Measurements from ENCODE around the gene WDR77.

DNA sequence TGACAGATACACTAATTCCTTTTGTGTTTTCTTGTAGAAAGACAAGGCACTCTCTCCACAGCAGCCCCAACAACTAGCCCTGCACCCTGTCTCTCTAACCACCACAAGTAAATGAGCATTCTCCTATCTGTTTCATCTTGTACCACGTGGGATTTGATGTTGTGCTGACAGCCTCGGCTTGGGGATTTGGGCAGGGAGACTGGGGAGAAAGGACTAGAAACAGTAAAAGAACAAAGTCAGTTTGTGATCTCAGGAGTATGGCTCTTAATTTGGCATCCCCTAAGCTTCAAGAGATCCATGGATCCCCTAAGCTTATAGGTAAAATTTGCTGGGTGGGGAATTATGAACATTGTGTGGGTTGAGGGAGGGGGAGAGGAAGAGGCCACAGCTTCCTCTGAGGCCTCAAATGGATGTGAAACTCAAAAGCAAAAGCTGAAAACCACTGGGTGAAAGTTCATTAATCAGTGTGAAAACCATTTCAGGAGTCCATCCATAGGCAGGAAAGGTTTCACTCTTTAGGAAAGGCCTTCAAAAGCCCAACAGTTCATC, 27.8 kb upstream of the WDR77 start:
- TF ChIP-seq, protein P1, sequence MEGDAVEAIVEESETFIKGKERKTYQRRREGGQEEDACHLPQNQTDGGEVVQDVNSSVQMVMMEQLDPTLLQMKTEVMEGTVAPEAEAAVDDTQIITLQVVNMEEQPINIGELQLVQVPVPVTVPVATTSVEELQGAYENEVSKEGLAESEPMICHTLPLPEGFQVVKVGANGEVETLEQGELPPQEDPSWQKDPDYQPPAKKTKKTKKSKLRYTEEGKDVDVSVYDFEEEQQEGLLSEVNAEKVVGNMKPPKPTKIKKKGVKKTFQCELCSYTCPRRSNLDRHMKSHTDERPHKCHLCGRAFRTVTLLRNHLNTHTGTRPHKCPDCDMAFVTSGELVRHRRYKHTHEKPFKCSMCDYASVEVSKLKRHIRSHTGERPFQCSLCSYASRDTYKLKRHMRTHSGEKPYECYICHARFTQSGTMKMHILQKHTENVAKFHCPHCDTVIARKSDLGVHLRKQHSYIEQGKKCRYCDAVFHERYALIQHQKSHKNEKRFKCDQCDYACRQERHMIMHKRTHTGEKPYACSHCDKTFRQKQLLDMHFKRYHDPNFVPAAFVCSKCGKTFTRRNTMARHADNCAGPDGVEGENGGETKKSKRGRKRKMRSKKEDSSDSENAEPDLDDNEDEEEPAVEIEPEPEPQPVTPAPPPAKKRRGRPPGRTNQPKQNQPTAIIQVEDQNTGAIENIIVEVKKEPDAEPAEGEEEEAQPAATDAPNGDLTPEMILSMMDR (conservative IDR thresholded peaks at IDR 0.05; ENCODE audit: low read depth, low read length), result no peak
- TF ChIP-seq MAFK (IDR thresholded peaks at IDR 0.05; ENCODE audit: low read depth, low read length) (no peak), POLR2A (IDR thresholded peaks at IDR 0.05; ENCODE audit: low read depth, low read length) (no peak), CEBPB (IDR thresholded peaks at IDR 0.05; ENCODE audit: low read depth, low read length) (no peak), MXI1 (IDR thresholded peaks at IDR 0.05; ENCODE audit: borderline replicate concordance, low read depth, low read length) (no peak), NFE2L2 (IDR thresholded peaks at IDR 0.05; ENCODE audit: low read depth, low read length) (no peak), FOS (IDR thresholded peaks at IDR 0.05; ENCODE audit: low read depth, low read length) (no peak), RAD21 (IDR thresholded peaks at IDR 0.05; ENCODE audit: low read length) (no peak), RFX5 (IDR thresholded peaks at IDR 0.05; ENCODE audit: low read depth, low read length) (no peak)
- TF ChIP-seq, protein P2, sequence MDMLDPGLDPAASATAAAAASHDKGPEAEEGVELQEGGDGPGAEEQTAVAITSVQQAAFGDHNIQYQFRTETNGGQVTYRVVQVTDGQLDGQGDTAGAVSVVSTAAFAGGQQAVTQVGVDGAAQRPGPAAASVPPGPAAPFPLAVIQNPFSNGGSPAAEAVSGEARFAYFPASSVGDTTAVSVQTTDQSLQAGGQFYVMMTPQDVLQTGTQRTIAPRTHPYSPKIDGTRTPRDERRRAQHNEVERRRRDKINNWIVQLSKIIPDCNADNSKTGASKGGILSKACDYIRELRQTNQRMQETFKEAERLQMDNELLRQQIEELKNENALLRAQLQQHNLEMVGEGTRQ (IDR thresholded peaks at IDR 0.05; ENCODE audit: low read depth, low read length), result no peak
- TF ChIP-seq, protein P3, sequence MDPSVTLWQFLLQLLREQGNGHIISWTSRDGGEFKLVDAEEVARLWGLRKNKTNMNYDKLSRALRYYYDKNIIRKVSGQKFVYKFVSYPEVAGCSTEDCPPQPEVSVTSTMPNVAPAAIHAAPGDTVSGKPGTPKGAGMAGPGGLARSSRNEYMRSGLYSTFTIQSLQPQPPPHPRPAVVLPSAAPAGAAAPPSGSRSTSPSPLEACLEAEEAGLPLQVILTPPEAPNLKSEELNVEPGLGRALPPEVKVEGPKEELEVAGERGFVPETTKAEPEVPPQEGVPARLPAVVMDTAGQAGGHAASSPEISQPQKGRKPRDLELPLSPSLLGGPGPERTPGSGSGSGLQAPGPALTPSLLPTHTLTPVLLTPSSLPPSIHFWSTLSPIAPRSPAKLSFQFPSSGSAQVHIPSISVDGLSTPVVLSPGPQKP (IDR thresholded peaks at IDR 0.05; ENCODE audit: borderline replicate concordance, low read depth, low read length), result no peak

Measured in IMR-90 (cell line).